NCI-H2029 (cell line): ENCODE results near the gene CSTPP1.
"Not testable (repeated sequence)": the region's sequence is repeated elsewhere in the genome, so short reads cannot be mapped to it uniquely, and the experiment has no call there.

Experiments
- DNase-seq: peaks from one replicate; lab custom pipeline; 2025; lab: John Stamatoyannopoulos, UW

The CSTPP1 gene

GRCh38 chr11:46912526-46913150, 23.9 kb upstream of the CSTPP1 start:
- DNase-seq: peak; percentile 63

- no peak for DNase-seq
Observed at GRCh38 chr11:46913484-46913883, 23.1 kb upstream of the CSTPP1 start.

GRCh38 chr11:46914363-46914762, 22.2 kb upstream of the CSTPP1 start:
- no peak for DNase-seq

GRCh38 chr11:46914910-46915309, 21.7 kb upstream of the CSTPP1 start:
- DNase-seq: no peak

GRCh38 chr11:46916286-46917108, 20.1 kb upstream of the CSTPP1 start:
- no peak for DNase-seq

- no peak for DNase-seq
Observed at GRCh38 chr11:46917109-46917761, 19.3 kb upstream of the CSTPP1 start.

- DNase-seq: no peak
Observed at GRCh38 chr11:46917762-46918082, 18.8 kb upstream of the CSTPP1 start.

- DNase-seq: no peak
Observed at GRCh38 chr11:46918083-46918787, 18.3 kb upstream of the CSTPP1 start, which contains the start of gene LRP4. LRP4 (minus strand) TSS chr11:46918550; CDS start chr11:46918379, 171 bp downstream.

- no peak for DNase-seq
Observed at GRCh38 chr11:46918788-46919513, 17.6 kb upstream of the CSTPP1 start.

GRCh38 chr11:46920755-46921154, 15.8 kb upstream of the CSTPP1 start:
- DNase-seq: no peak

GRCh38 chr11:46927928-46928327, 8.6 kb upstream of the CSTPP1 start:
- DNase-seq: not testable (repeated sequence)

GRCh38 chr11:46928701-46929100, 7.9 kb upstream of the CSTPP1 start:
- not testable (repeated sequence) for DNase-seq

GRCh38 chr11:46930089-46930488, 6.5 kb upstream of the CSTPP1 start:
- DNase-seq: peak; percentile 58

- no peak for DNase-seq
Observed at GRCh38 chr11:46942172-46942571, 5.6 kb downstream of the CSTPP1 start.

- DNase-seq: no peak
Observed at GRCh38 chr11:46944356-46945075, 8.0 kb downstream of the CSTPP1 start.

- DNase-seq: no peak
Observed at GRCh38 chr11:46947399-46948077, 11.0 kb downstream of the CSTPP1 start.

- DNase-seq: peak; percentile 42
Observed at GRCh38 chr11:46948378-46949131, 12.0 kb downstream of the CSTPP1 start.

GRCh38 chr11:46949297-46949696, 12.7 kb downstream of the CSTPP1 start:
- DNase-seq: no peak

- no peak for DNase-seq
Observed at GRCh38 chr11:46951864-46952263, 15.3 kb downstream of the CSTPP1 start.

- no peak for DNase-seq
Observed at GRCh38 chr11:46952553-46952952, 16.0 kb downstream of the CSTPP1 start.
